GM08714 (cell line): ENCODE results near the gene PDYN.

Experiments used
- H3K4me3 ChIP-seq: fragments of 200-500 bp; sonication (Bioruptor generic); 2 replicates; pipeline ENCODE4 v1.5.1; 2014; ENCODE audit warnings: mild to moderate bottlenecking, low read length, inconsistent platforms
- ZNF274 ChIP-seq: IDR thresholded peaks from 2 replicates; pipeline ENCODE4 v1.6.1; 2012; ENCODE audit warnings: mild to moderate bottlenecking, low read depth, low read length

The PDYN gene

GRCh38 chr20:2002365-2002764 lies 8.5 kb upstream of the PDYN start:
- TF ChIP-seq ZNF274: no peak
- H3K4me3 ChIP-seq: no peak overlapping the region

GRCh38 chr20:2001119-2001518 lies 7.3 kb upstream of the PDYN start:
- TF ChIP-seq ZNF274: no peak
- no peak overlapping the region for H3K4me3 ChIP-seq

DNA sequence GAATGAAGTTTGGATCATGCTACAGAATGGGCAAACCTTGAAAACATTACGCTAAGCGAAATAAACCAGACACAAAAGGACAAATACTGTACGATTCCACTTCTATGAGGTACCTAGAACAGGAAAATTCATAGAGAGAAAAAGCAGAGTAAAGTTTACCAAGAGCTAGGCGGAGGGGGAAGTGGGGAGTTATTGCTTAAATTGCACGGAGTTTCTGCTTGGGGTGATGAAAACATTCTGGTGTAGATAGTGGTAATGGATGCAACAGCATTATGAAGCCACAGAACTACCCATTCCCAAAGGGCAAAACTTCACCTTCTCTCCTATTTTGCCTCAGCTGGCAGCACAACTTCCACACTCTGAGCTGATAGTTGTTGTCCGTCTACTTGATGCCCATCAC lies 6.4 kb upstream of the PDYN start:
- no peak overlapping the region for H3K4me3 ChIP-seq
- TF ChIP-seq ZNF274: no peak

- TF ChIP-seq ZNF274: no peak
These were observed 4.9 kb upstream of the PDYN start for GRCh38 chr20:1998715-1999114.

GRCh38 chr20:1998193-1998520 lies 4.3 kb upstream of the PDYN start:
- no peak for TF ChIP-seq ZNF274

More at GRCh38 chr20:1998715-1999114, 4.9 kb upstream of the PDYN start:
- H3K4me3 ChIP-seq: no peak overlapping the region

DNA sequence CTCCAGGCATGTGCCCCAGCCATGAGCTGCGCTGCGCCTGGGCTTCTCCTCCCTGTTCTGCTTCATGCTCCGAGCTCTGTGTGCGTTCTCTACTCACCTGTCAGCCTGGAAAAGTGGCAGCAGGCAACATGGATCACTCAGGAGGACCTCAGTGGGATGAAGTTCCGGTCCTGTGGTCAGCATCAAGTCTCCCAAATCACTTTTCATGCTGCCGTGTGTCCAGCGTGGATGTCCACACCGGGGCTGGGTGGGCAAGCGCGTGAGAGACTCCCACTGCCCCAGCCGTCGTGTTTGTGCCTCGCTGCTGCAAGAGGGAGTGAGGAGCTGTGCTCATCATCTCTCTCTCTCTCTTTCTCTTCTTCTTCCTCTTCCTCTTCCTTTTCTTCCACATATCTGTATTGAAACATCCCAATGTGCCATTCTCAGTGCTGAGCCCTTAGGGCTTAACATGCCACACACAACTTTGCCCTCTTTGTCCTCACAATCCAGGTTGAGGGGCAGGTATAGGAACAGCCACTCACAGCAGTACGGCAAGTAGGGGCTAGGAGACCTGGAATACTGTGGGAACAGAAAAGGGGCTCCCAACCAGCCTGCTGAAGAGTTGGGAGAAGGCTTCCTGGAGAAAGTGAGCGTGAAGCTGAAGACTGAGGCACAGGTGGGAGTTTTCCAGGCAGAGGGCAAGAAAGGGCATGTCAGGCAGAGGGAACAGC lies 3.8 kb upstream of the PDYN start:
- H3K4me3 ChIP-seq: no peak overlapping the region
- TF ChIP-seq ZNF274: no peak

More at GRCh38 chr20:1998193-1998520, 4.3 kb upstream of the PDYN start:
- no peak overlapping the region for H3K4me3 ChIP-seq

DNA sequence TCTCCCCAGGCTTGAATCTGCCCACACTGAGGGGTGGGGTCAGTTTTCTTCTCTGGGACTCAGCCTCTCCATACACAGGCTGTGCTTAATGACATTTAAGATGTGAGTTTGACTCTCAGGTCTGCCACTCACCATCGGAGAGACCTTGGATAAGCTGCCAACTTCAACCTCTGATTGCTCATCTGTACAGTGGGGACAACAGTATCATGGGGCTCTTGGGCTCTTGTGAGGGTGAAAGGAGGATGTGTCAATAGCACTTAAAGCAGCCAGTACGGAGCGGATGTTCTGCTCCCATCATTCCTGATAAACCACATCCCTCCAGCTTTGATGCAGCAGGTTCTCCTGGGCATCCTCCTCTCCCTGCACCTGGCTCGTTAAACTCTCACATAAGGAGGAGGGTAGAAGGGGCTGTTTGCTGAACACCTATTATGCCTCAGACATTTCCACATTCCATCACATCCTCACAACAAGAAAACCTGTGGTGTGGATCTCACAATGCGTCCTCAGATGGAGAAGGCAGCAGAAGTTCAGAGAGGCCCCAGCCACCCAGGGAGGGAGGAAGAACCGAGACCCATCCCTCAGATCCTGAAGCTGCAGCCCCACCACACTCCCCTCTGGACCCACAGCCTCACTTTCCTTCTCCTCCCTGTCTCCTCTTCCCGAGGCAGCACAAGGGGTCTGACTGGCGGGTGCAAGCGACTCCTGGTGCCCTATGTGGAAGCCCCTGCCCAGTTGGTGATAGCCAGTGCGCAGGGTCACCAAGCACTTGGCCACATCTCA lies 1.9 kb upstream of the PDYN start:
- no peak for TF ChIP-seq ZNF274

DNA sequence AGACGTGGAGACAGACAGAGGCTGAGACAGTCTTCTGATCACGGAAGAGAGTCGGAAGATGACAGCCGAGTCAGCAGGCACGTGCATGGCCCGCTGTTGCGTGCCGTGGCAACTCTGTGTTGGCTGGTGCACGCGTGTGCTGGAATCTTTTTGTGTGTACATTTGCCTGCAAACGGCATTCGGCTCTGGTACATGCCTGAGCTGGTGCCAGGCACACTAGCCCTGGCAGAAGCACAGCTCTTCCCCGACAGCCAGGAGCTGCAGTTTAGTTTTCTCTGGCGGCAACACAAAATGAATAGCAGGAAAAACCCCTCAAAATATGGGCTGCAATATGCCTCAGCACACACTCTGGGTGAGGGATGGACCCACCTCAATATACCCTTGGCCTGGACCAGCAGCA lies 769 bp upstream of the PDYN start:
- no peak overlapping the region for H3K4me3 ChIP-seq
- TF ChIP-seq ZNF274: no peak

More for the DNA sequence above, 1.9 kb upstream of the PDYN start:
- no peak overlapping the region for H3K4me3 ChIP-seq

GRCh38 chr20:1992359-1993110 lies 1.3 kb downstream of the PDYN start:
- no peak for TF ChIP-seq ZNF274
- H3K4me3 ChIP-seq: no peak overlapping the region

- TF ChIP-seq ZNF274: no peak
These were observed 6.0 kb downstream of the PDYN start for GRCh38 chr20:1987826-1988225.

DNA sequence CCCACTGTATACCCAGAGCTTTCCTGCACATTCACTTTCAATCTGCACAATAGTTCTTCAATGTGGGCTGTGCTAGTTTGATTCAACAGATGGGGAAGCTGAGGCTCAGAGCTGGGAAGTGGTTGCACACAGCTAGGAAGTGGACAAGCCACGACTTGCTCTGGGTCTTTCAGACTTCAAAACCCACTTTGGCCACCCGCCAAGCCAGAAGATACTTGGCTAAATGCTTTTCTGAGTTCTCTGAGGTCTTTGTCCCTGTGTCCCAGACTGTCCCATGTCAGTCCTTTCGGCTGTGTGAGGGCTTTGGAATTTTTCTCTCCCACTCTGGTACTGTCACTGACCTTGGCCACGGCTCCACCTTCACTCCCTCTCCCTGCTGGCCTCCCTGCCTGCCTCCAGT lies 10.6 kb downstream of the PDYN start:
- H3K4me3 ChIP-seq: no peak overlapping the region
- no peak for TF ChIP-seq ZNF274

More at GRCh38 chr20:1987826-1988225, 6.0 kb downstream of the PDYN start:
- H3K4me3 ChIP-seq: no peak overlapping the region

DNA sequence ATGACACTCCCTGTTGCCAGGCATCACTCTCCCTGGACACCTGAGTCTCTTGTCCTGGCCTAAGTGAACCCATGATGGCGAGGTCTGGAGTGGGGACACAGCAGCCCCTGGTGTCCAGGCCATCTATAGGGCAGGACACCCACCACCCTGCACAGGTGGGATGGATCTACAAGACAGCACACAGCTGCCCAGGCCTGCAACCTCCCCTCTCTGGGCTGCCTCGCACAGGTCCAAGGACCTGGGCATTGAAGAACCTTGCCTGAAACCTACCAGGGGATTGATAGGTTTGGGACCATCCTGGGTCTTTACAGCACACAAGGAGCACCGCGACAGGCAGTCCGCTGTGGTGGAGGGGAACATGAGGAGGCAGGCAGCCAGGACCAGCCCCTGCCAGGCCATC lies 11.2 kb downstream of the PDYN start:
- TF ChIP-seq ZNF274: no peak

DNA sequence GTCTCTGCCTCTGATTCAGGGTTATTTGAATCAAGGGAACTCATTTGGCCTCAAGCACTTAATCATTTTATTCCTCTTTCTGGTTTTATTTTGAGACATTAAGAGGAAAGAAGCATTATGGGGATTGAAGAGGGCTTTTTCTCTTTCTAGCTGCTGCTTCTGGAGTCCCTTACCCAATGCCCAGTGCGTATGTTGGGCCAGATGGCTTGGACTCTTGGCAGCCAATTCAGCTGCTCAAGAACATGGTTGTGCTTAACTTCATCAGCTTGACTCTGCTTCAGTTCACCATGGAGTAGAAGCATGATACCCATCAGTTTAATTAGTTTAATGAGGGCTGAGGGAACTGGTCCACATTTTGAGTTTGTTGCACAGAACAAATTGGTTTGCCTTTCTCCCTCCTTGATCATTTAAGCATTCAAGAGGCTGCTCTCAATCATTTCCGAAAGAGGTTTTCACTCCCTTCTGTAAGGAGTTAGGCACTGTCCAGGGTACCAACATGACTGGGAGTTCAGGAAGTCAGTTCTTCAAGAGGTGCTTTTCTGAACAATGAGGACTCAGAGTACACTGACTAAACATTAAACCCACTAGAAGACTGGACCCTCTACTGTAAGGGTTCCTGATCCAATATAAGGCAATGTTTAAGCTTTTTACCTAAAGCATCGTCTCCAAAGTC lies 14.6 kb downstream of the PDYN start:
- no peak overlapping the region for H3K4me3 ChIP-seq
- TF ChIP-seq ZNF274: no peak

More for the DNA sequence above, 11.2 kb downstream of the PDYN start:
- no peak overlapping the region for H3K4me3 ChIP-seq

- no peak overlapping the region for H3K4me3 ChIP-seq
- no peak for TF ChIP-seq ZNF274
These were observed 18.6 kb downstream of the PDYN start for GRCh38 chr20:1975291-1975690.
